Measurements from ENCODE around the gene LRRC25.
"Not testable (repeated sequence)": the region's sequence is repeated elsewhere in the genome, so short reads cannot be mapped to it uniquely, and the experiment has no call there.

Gene LRRC25

DNA sequence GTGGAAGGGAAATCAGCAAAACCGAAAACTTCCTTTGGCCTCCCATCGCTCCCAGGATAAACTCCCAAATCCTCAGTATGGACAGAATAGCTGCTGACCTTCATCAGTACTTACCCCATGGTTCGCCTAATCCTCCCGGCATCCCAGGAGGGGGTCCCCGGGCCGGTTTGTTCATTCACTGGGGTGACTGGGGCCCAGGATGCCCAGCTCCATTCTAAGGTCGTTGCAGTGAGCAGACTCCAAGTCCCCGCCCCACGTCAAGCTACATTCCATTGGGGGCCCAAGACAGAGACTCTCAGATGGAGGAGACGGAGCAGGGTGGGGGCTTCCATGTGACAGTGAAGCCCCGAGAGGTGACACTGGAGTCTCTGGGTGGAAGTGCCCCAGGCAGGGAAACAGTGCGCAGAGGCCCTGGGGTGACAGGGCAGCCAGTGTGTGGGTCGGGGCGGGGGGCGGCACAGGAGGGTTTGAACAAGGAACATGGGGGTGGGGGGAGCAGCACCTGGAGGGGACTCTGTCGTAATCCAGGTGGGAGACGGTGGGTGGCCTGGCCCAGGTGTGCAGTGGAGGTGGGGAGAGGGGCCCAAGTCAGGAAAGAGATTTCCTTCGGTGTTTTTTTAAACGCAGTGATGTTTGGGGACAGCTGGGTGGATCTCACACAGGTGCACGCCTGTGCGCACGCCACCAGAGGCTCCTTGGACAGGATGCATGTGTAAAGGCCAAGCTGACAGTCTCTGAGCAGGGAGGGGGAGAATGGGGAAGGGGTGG lies 26.9 kb upstream of the LRRC25 start:
- no peak for DNase-seq

- DNase-seq: no peak
Observed at GRCh38 chr19:18423258-18424020, 26.0 kb upstream of the LRRC25 start.

- DNase-seq: no peak
Observed at GRCh38 chr19:18422530-18423191, 25.2 kb upstream of the LRRC25 start.

- DNase-seq: no peak
Observed at GRCh38 chr19:18421371-18421959, 24.0 kb upstream of the LRRC25 start.

DNA sequence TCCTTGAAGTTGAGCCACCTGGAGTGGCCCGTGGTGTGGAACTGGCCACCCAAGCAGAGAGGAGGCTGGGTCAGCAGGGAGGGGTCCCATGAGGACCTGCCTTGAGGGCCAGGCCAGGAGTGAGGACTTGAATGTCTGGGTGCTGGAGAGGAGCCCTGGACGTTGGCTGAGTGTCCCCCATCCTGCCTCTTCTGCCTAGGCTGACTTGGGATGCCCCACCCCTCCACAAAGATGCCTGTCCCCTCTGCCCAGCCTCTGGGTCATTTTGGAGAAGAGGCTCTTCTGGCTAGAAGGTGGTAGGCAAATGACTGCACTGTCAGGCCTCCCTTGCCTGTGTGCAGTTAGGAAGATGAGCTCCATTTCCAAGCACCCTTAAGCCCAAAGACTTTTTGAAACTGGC lies 23.5 kb upstream of the LRRC25 start:
- DNase-seq: no peak

DNA sequence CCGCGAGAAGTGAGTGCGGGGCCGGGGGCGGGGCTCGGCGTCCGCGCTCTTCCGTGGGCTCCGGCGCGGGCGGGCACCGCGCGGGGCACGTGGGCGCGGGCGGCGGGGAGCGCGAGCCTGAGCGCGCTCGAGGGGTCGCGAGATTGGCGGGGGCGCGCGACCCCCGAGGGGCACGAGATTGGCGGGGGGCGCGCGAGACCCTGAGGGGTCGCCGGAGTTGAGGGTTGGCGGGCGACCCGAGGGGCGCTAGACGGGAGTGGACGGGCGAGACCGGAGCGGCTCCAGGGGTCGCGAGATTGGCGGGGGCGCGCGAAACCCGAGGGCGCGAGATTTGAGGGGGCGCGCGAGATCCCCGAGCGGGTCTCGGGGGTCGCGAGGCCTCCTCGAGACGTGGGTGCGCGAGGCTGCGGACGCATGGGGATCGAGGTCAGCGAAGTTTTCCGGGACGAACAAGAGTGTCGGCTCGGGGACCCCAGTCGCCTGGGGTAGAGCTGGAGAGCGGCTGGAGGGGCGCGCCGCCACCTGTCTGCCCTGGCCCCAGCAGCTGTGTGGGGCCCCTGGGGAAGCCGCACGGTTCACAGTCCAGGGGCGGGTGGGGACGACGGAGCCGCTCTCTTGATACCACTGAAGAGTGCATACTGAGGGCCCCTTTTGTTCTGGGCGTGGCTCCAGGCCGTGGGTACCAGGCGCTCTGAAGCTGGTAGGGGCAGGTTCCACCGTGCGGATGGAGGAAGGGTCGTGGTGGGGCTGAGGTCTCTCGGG lies 22.5 kb upstream of the LRRC25 start:
- peak; percentile 81 for DNase-seq

- DNase-seq: peak; percentile 92
Observed at GRCh38 chr19:18419195-18419698, 21.8 kb upstream of the LRRC25 start, which contains the start of gene SSBP4. Gene SSBP4 (plus strand): TSS chr19:18419398. CDS start chr19:18419649, 251 bp downstream.

DNA sequence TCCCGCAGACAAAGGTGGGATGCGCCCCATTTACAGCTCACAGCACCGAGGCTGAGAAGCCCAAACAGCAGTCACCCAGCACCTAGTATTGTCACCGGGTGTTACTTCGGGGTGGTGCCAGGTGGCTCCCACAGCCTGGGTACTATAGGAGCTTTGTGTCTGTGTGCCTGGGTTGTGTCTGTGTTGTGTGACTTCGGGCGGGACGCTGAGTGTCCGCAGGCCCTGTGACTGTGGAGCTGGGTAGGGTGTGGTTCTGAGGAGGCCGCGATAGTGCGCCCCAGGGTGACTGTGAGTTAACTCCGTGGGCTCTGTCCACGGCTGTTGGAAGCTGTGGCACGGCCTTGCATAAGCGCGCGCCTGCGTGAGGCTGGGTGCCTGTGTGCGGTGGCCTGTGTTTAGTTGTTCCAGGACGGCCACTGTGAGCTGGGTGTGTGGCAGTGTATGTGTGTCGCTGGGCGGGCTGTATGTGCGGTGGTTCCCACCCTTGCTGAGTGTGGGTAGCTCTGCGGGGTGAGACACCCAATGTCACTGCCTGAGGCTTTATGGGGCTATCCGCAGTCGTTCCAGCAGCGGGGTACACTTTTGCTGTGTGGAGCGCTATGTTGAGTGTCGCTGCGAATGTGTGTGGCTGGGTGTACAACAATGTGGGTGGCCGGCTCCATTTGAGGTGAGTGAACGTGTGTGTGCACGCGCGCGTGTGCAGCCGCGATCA lies 21.2 kb upstream of the LRRC25 start:
- peak; percentile 74 for DNase-seq

DNA sequence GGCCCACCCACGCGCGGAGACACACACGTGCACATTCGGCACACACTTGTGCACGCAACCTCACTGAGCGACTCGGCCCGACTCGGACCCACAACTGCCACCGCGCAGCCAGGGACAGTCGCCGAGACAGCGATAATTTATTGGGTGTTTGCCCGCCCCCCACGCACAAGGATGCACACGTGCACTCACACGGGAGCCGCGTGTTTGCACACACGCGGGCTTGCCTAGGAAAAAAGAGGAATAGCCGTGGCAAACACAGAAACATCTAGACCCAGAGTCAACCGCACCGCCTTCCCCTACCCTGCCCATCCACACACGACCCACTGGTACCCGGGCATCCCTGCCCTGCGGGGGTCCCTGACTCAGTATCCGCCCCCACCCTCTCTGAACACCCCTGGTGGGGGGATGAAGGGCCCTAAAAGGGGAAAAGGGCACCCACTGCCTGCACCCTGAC lies 20.6 kb upstream of the LRRC25 start:
- DNase-seq: no peak

GRCh38 chr19:18417250-18418028 lies 20.0 kb upstream of the LRRC25 start:
- peak; percentile 93 for DNase-seq

DNA sequence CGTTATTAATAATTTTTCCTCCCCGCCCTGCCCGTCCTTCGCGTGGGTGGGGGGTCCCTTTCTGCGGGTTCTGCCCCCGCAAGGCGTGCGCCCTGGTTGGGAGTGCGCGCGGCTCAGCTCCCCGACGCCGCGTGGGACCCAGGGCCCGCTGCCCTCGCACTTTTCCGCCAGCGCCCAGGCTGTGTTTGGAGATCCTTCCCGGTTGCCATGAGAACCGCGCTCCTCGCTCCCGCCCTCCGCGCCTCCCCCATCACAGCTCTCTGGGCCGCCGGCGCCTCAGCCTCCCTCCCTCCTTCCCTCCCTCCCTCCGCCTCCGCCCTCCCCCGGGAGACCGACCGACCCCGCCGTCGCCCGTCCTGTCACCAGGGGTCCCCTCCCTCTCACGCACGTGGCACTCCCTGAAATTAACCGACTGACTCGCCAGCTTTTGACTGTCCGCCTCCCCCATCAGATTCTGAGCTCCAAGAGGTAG lies 19.4 kb upstream of the LRRC25 start:
- DNase-seq: peak; percentile 95

GRCh38 chr19:18415178-18415867 lies 17.9 kb upstream of the LRRC25 start:
- peak; percentile 86 for DNase-seq

DNA sequence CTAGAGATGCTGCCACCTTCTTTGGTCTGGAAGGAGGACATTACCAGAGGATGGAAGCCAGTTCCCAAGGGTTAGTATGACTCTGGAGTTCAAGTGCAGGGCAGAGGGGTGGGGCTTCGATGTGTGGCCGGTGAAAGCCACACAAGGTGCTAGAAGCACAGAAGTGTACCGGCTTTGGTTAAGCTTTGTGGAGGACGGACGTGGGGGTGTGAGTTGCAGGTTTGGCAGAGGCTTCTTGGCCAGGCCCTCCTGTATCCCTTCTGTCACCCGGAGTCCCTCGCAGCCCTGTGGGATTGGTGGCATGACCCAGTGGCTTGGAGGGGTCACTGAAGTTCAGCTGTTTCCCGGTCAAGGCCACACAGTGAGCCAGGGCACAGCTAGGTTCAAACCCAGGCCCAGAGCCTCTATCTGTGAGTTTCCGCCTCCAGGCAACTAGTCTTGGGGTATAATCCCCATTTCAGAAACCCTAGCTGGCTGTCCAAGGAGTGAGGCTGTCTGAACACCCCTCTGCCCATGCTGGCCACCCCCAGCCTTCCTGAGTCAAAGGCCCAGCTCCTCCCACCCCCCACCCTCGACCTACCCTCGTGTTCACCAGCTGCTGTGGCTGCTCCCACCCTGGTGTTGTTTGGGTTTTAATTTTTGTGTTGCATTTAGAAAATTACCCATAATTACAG lies 17.2 kb upstream of the LRRC25 start:
- DNase-seq: peak; percentile 59

DNA sequence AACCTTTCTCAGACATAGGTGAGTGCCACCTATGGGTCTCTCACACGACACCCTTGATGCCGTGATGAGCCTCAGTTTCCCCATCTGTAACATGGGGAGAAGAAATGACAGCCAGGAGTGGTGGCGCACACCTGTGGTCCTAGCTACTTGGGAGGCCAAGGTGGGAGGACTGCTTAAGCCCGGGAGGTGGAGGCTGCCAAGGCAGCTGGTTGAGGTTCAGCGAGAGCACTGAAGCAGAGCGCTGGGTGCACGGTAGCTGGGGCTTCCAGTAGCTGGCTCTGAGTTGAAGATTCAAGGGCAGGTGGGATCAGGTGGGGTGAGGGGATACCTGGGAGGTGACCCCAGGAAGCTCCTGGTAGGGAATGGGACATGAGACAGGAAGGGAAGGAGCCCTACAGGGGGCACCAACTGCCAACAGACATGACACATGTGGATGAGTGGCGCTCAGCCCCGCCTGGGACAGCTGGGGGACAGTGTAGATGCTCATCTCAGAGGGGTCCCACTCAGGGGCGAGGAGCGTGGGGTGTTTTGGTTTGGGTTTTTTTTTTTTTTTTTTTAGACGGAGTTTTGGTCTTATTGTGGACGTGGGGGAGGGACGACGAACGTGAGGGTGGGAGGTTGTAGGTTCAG lies 15.3 kb upstream of the LRRC25 start:
- no peak for DNase-seq

GRCh38 chr19:18408053-18408476 lies 10.6 kb upstream of the LRRC25 start:
- DNase-seq: peak; percentile 69

- no peak for DNase-seq
Observed at GRCh38 chr19:18406749-18407148, 9.3 kb upstream of the LRRC25 start.

GRCh38 chr19:18405754-18406153 lies 8.3 kb upstream of the LRRC25 start:
- DNase-seq: not testable (repeated sequence)

DNA sequence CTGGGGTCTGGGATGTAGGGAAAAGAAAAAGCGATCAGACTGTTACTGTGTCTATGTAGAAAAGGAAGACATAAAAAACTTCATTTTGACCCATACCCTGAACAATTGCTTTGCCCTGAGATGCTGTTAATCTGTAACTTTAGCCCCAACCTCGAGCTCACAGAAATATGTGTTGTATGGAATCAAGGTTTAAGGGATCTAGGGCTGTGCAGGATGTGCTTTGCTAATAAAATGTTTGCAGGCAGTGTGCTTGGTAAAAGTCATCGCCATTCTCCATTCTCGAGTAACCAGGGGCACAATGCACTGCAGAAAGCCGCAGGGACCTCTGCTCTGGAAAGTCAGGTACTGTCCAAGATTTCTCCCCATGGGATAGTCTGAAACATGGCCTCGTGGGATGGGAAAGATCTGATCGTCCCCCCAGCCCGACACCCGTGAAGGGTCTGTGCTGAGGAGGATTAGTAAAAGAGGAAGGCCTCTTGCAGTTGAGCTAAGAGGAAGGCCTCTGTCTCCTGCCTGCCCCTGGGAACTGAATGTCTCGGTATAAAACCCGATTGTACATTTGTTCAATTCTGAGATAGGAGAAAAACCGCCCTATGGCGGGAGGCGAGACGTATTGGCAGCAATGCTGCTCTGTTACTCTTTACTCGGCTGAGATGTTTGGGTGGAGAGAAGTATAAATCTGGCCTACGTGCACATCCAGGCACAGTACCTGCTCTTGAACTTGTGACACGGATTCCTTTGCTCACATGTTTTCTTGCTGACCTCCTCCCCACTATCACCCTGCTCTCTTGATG lies 5.2 kb upstream of the LRRC25 start:
- peak; percentile 23 for DNase-seq

Data from hematopoietic multipotent progenitor cell treated with erythropoietin and hydrocortisone succinate and interleukin-3 and kit ligand, for 4 days (in vitro differentiated cells).